Brain microvascular endothelial cell (primary cell): Measurements from ENCODE around the gene CREG1.

ENCODE experiments used
- DNase-seq: peaks from one replicate; pipeline ENCODE4 v3.0.0-alpha.2; 2020
- H3K27ac ChIP-seq: fragments of 250-450 bp; sonication (Bioruptor Pico); 2 replicates; pipeline ENCODE4 v1.5.1; 2020; ENCODE audit warnings: mild to moderate bottlenecking, moderate library complexity
- H3K27me3 ChIP-seq: fragments of 250-450 bp; sonication (Bioruptor Pico); replicated peaks from 2 replicates; pipeline ENCODE4 v1.5.1; 2020; ENCODE audit warnings: mild to moderate bottlenecking
- H3K36me3 ChIP-seq: fragments of 250-450 bp; sonication (Bioruptor Pico); replicated peaks from 2 replicates; pipeline ENCODE4 v1.5.1; 2020; ENCODE audit warnings: mild to moderate bottlenecking
- H3K4me3 ChIP-seq: 2 replicates; pipeline ENCODE4 v1.5.1; 2011; ENCODE audit warnings: low read depth, mild to moderate bottlenecking, control low read depth, low read length, moderate library complexity
- in situ Hi-C: cut with HindIII; loops from 2 replicates; pipeline ENCODE4 v1.10.0; 2017; ENCODE audit warnings: low sequenced_read_pairs, low pct_ligation_motif_present
- TF ChIP-seq, protein P1 (sequence below): IDR thresholded peaks from 2 replicates; pipeline ENCODE4 v1.5.1; 2011; ENCODE audit warnings: low read depth, mild to moderate bottlenecking, moderate library complexity, low read length, control low read depth, inconsistent platforms; ENCODE audit errors: missing control alignments

CREG1 gene

DNA sequence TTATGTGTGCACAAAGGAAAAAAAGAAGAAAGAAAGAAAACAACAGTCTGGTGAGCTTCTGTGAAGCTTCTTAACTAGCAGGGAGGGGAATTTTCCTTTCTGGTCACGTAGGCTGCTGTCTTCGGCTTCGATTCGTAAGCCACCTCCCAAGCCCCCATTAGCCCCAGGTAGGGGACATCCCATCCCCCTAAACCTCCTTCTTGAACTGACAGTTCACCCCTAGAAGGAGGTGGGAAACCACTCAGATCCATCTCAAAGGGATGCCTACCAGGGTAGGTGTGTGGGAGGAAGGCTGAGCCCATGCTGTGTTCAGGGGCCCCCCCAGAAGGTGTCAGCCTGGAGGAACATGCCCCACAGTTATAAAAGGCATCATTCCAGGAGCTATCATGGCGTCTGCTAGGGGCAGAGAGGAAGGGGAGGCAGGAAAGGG, 61.1 kb downstream of the CREG1 start:
- Histone ChIP-seq H3K36me3 (no peaks in the 10 kb centered on the region), H3K4me3 (no peak overlapping the region), H3K27me3 (peaks cover 11% of the 10 kb centered on the region), H3K27ac (no peak overlapping the region)
- DNase-seq = no peak
- TF ChIP-seq, protein P1, sequence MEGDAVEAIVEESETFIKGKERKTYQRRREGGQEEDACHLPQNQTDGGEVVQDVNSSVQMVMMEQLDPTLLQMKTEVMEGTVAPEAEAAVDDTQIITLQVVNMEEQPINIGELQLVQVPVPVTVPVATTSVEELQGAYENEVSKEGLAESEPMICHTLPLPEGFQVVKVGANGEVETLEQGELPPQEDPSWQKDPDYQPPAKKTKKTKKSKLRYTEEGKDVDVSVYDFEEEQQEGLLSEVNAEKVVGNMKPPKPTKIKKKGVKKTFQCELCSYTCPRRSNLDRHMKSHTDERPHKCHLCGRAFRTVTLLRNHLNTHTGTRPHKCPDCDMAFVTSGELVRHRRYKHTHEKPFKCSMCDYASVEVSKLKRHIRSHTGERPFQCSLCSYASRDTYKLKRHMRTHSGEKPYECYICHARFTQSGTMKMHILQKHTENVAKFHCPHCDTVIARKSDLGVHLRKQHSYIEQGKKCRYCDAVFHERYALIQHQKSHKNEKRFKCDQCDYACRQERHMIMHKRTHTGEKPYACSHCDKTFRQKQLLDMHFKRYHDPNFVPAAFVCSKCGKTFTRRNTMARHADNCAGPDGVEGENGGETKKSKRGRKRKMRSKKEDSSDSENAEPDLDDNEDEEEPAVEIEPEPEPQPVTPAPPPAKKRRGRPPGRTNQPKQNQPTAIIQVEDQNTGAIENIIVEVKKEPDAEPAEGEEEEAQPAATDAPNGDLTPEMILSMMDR = no peak
- in situ Hi-C loops = no loop called here

- H3K4me3 ChIP-seq = no peak overlapping the region
- no peak for DNase-seq
- TF ChIP-seq, protein P1 = no peak
- H3K27ac ChIP-seq = no peak overlapping the region
- in situ Hi-C loops = no loop called here
- H3K36me3 ChIP-seq = no peaks in the 10 kb centered on the region
- H3K27me3 ChIP-seq = peaks cover 11% of the 10 kb centered on the region
These were observed 61.7 kb downstream of the CREG1 start for GRCh38 chr1:167491586-167492461.
